Fibroblast of the conjunctiva (primary cell): ENCODE data around the gene ADAMTSL1.

Source experiments
- DNase-seq: peaks from one replicate; pipeline ENCODE4 v3.0.0-alpha.2; 2010; ENCODE audit warnings: low read depth

The ADAMTSL1 gene

GRCh38 chr9:18703151-18703900, 229.4 kb downstream of the ADAMTSL1 start:
- no peak for DNase-seq

- no peak for DNase-seq
Observed at GRCh38 chr9:18703901-18704379, 230.0 kb downstream of the ADAMTSL1 start.

- no peak for DNase-seq
Observed at GRCh38 chr9:18705796-18706392, 231.9 kb downstream of the ADAMTSL1 start.

DNA sequence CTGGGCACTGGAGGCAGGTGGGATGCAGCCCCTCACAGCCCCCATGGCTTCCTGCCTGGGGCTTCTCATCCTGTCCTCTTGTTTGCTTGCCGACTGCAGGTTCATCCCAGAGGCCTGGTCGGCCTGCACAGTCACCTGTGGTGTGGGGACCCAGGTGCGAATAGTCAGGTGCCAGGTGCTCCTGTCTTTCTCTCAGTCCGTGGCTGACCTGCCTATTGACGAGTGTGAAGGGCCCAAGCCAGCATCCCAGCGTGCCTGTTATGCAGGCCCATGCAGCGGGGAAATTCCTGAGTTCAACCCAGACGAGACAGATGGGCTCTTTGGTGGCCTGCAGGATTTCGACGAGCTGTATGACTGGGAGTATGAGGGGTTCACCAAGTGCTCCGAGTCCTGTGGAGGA, 232.7 kb downstream of the ADAMTSL1 start:
- no peak for DNase-seq

DNA sequence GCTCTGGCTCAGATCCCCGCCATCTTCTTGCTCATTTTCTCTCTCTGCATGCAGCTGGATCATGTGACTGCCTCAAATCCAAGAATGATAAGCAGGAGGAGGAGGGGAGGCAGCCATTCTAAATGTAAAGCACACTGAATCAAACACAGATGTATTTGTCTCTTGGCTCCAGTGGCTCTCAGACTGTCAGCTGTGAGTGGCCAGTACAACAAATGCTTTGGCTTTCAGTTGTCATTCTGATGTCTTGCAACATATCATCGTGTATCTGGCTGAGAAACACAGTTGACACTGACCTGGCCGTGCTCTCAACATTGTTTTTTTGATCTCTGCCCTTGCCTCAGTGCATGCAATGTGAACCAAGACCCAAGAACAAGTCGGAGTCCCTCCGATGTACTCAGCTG, 233.1 kb downstream of the ADAMTSL1 start:
- DNase-seq: peak; percentile 85

- no peak for DNase-seq
Observed at GRCh38 chr9:18707489-18708205, 233.7 kb downstream of the ADAMTSL1 start.

DNA sequence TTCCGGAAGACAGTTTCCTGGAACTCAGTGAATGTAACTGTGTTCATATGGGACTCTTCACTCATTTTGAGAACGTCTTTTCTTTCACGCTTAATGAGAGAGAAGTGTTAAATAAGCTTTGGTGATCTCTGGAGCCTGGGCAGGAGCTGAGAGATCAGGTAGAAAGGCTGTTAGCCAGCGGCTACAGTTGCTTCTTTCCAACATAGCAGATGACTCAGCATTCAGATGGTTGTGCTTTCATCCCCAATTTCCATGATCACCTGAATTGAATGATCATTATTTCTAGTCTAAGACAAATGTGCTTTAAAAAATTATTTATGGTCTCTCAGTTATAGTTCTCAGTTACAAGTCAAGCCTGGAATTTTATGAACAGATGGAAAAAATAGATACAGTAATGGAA, 234.5 kb downstream of the ADAMTSL1 start:
- DNase-seq: no peak

DNA sequence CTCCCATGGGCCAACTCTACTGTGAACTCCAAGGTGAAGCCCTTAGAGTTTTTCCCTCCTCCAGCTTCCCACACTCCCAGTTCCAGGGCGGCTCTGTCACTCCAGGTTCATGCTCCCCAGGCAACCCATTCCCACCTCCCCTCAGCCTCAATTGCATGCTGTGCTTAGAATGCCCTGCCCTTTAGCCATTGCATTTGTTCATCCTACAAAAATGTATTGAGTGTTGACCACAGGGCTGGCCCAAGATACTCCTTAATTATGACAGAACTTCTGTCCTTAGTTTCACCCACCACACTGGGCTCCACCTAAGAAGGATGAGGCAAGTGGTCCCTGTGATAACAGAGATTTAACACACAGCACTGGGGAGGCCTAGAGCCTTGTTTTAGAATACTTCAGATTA, 236.1 kb downstream of the ADAMTSL1 start:
- no peak for DNase-seq

GRCh38 chr9:18717759-18718158, 243.8 kb downstream of the ADAMTSL1 start:
- no peak for DNase-seq

GRCh38 chr9:18718393-18718792, 244.4 kb downstream of the ADAMTSL1 start:
- DNase-seq: no peak

DNA sequence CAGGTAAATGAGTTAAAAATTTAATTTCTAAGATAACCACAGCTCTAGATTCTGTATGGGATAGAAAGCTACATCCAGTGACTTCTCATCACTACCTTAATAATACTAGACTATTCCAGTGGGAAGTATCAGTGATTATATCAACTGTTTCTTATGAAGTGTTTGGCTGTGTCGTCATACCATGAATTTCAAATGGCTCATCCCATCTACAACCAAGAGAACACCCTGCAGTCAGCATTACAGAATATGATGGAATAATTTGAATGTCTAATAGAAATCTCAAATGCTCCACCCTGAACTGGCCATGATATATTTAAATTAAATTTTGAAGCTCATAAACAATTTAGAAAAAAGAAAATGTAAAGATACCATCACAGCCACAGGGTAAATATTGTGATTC, 245.0 kb downstream of the ADAMTSL1 start:
- DNase-seq: no peak

GRCh38 chr9:18720691-18721090, 246.7 kb downstream of the ADAMTSL1 start:
- no peak for DNase-seq

GRCh38 chr9:18721267-18721994, 247.5 kb downstream of the ADAMTSL1 start:
- no peak for DNase-seq

GRCh38 chr9:18721995-18722310, 248.0 kb downstream of the ADAMTSL1 start:
- no peak for DNase-seq

- DNase-seq: no peak
Observed at GRCh38 chr9:18722882-18723281, 248.9 kb downstream of the ADAMTSL1 start.

GRCh38 chr9:18723366-18723765, 249.4 kb downstream of the ADAMTSL1 start:
- DNase-seq: no peak

DNA sequence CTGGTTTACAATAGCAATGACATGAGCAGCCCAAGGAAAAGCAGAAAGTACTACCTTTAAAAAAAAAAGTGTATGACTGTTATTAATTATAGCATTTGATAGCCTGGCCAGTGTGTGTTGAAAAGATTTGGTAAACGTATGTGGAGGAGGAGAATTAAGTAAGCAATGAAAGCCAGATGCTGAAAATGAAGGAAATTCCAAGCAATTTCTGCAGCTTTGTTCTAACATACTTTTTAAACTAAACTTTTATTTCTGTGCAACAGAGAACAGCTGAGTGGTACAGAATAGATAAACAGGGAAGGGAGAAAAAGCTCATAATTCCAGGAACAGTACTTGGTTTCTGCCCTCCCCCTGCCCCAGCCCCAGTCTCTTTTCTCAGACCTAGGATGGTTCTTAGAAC, 252.6 kb downstream of the ADAMTSL1 start:
- peak; percentile 78 for DNase-seq

GRCh38 chr9:18727904-18728303, 254.0 kb downstream of the ADAMTSL1 start:
- no peak for DNase-seq

DNA sequence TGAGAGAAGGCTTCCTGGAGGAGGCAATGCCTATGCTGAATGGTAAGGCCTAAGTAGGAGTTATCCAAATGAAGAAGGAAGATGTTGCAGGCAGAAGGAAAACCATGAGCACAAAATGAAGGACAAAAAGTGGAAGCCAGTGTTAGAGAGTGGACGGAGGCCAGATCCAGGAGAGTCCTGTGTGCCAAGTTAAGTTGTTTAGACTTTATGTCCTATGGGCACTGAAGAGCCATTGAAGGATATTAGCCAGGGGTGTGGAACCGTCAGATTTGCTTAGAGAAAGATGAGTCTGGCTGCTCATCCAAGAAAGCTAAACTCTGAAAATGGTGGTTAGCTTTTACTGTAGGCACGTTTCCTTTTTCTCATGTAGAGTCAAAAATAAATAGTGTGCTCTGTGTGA, 254.7 kb downstream of the ADAMTSL1 start:
- DNase-seq: no peak

GRCh38 chr9:18730241-18730640, 256.3 kb downstream of the ADAMTSL1 start:
- DNase-seq: no peak

DNA sequence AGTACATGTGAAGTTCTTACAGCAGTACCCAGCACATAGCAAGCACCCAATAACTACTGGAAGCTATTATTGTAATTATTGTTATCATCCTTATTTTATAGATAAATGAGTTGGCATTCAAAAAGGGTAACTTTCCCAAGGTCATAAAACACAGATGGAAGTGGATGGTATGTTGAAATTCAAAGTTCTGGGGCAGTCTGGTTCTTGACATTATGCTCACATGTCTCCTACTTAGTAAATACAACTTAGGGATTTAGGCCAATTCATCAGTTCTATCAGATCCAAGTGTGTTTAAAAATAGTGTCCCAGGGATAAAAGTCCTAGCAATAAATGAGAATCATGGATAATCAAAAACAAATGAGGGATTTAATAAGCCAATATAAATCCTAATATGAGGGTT, 265.2 kb downstream of the ADAMTSL1 start:
- no peak for DNase-seq

DNA sequence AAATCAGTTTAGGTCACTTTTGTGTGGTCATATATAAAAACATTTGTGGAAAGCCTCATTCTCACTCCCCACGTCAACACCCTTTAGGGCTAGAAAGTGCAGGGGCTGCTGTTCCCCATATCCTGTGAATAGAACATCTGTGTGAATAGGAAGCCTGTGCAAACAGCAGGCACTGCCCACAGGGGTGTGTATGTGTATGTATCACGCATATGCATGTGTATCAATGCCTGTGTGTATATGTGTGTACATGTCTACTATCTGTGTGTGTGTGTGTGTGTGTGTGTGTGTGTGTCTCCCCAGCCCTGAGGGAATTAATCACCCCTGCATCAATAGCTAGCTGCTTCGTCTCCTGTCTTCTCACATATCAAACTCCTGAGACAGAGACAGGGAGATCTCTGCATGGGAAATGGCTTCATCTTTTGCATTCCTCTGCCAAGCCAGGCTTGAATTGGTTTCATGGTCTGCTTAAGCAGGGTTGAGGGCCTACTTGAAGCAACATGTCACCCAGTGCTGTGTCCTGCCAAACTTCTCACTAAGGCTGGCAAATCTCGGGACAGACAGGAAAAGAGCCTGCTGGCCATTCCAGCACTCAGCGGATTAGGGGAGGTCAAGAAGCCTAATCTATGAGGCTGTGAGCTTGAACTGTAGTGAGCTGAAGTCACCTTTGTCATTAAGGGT, 265.8 kb downstream of the ADAMTSL1 start:
- no peak for DNase-seq
